HepG2 (cell line): ENCODE measurements around the gene WDR59.

Experiments
- CCDC6 ChIP-seq: sonication (generic); formaldehyde crosslinking; IDR thresholded peaks from 2 replicates; pipeline ENCODE4 v1.8.1; 2022; ENCODE audit warnings: mild to moderate bottlenecking, missing genetic modification reagents, moderate library complexity
- MAFG ChIP-seq: sonication (generic); formaldehyde crosslinking; IDR thresholded peaks from 2 replicates; pipeline ENCODE4 v1.5.1; 2020; ENCODE audit warnings: mild to moderate bottlenecking, missing genetic modification reagents
- SATB2 ChIP-seq: sonication (generic); formaldehyde crosslinking; IDR thresholded peaks from 2 replicates; pipeline ENCODE4 v1.5.0; 2020; ENCODE audit warnings: missing genetic modification reagents
- ZFP1 ChIP-seq: IDR thresholded peaks from 2 replicates; pipeline ENCODE4 v1.6.1; 2016

DNA sequence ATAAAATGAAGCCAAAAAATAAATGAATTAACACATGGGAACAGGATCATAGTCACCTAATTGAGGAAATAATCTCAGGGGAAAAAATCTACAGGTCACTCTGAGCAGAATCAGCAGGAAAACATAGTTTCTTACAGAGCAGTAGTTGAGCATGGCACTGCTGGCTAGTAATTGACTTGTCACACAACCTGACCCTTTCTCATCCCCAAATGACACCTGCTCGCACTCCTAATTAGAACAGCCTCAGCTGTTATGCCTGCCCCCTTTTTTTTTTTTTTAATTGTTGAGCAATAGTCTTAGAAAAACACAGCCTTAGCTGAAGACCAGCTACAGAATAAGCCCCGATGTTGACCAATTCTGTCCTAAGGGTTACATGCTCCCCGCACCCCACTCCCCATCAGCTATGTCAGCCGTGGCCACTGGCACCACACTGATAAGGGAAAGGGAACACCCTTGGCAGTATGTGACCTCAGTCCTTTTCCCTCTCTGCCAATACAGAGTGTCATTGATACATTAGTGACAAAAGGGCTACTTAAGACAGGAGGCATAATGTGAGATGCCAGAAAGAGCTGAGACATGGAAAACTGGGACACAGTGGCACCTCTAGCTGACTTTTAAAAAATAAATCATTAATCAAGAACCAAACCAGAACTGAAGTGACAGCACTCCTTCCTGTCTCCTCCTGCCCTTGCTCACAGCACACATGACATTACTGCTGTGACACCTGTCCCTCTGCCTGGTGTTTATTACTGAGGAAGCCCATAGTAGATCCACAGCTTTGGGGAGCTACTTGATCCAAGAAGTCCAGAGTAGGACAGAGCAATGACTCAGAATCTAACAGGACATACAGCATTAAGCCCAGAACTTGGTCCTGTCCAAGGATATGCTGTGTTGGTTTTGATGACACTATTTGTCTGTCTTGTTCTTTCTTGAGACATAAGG, 41.7 kb downstream of the WDR59 start:
- TF ChIP-seq SATB2 (CRISPR knock-in tag) (no peak), ZFP1 (CRISPR knock-in tag) (no peak), MAFG (no peak), CCDC6 (CRISPR knock-in tag) (no peak)
